K562 (cell line): ENCODE measurements around the gene CACNA1C. TPM values are rescaled to one million over a fixed set of nuclear protein-coding genes. Genes with fewer than 3 reads are reported as not detected.

ENCODE experiments used
- ATAC-seq: fragments of 200-7000 bp; cut with Tn5 transposase; 3 replicates; pipeline ENCODE4 v1.9.1; 2020; ENCODE audit warnings: moderate library complexity
- BruUV-seq: library from RNA; stranded (reverse); fragments of 400-500 nt; replicated peaks from 2 replicates; lab custom pipeline; 2021; lab: Mats Ljungman, UMichigan
- CTCF ChIA-PET: fragments of 300-600 bp; formaldehyde crosslinking; extraction: SDS; loops from one replicate; lab custom pipeline; 2021; ENCODE audit warnings: low intra/inter-chr PET ratio; lab: Yijun Ruan, JAX
- POLR2A ChIA-PET: fragments of 300-600, 350-650 bp; sonication (Branson Sonifier 250); formaldehyde crosslinking; extraction: SDS; loops from one replicate; lab custom pipeline; 2021; ENCODE audit warnings: antibody characterized with exemption, inconsistent platforms; lab: Yijun Ruan, JAX
- DNase-seq, 4 experiments: peaks; one replicate each; pipeline versions ENCODE4 v3.0.0 to v3.0.0-alpha.2; 2011 to 2018; ENCODE audit warnings: low spot score in 3 of 4, mixed read lengths in 3 of 4; ENCODE audit errors: extremely low read depth in 1 of 4
- FAIRE-seq: peaks from 2 replicates; lab custom pipeline; 2011; peaks lifted over from hg19 to GRCh38; lab: Jason Lieb, UNC
- H2AFZ ChIP-seq: 2 replicates; pipeline ENCODE4 v1.6.0; 2011; ENCODE audit warnings: low read depth, low read length, control low read depth, inconsistent platforms
- H3K27ac ChIP-seq: fragments of 200-600 bp; 3 replicates; pipeline ENCODE4 v1.8.0; 2011; ENCODE audit warnings: low read depth, mild to moderate bottlenecking, control low read depth, inconsistent platforms, low read length, moderate library complexity, mixed read lengths; ENCODE audit errors: extremely low read depth
- H3K27me3 ChIP-seq, 2 experiments: fragments of 300-600 bp in 1 of 2; 2 replicates in 1 of 2; 3 replicates in 1 of 2; pipeline versions ENCODE4 v1.6.0 to v1.8.0; 2011; ENCODE audit warnings: inconsistent platforms in 2 of 2, low read length in 2 of 2, mild to moderate bottlenecking in 1 of 2, mixed read lengths in 1 of 2, moderate library complexity in 1 of 2; ENCODE audit not compliant: control insufficient read depth in 2 of 2, insufficient read depth in 2 of 2
- H3K36me3 ChIP-seq: fragments of 300-600 bp; 3 replicates; pipeline ENCODE4 v1.8.0; 2011; ENCODE audit warnings: mild to moderate bottlenecking, low read length, inconsistent platforms; ENCODE audit not compliant: control insufficient read depth, insufficient read depth
- H3K4me1 ChIP-seq, 2 experiments: fragments of 200-600 bp in 1 of 2; replicated peaks in 1 of 2; 2 replicates in 1 of 2; 3 replicates in 1 of 2; pipeline versions ENCODE4 v1.5.1 to v1.8.0; 2011; ENCODE audit warnings: inconsistent platforms in 2 of 2, low read length in 2 of 2, mild to moderate bottlenecking in 1 of 2, mixed read lengths in 1 of 2, moderate library complexity in 1 of 2; ENCODE audit not compliant: control insufficient read depth in 2 of 2, insufficient read depth in 2 of 2
- H3K4me2 ChIP-seq: 2 replicates; pipeline ENCODE4 v1.6.1; 2011; ENCODE audit warnings: low read length, control low read depth, inconsistent platforms, mixed read lengths; ENCODE audit not compliant: insufficient read depth
- H3K4me3 ChIP-seq: fragments of 200-600 bp; sonication (generic), shearing (Covaris generic); 2 replicates; pipeline ENCODE4 v1.5.1; 2016; ENCODE audit warnings: control low read depth, inconsistent platforms
- H3K79me2 ChIP-seq: fragments of 200-600 bp; 3 replicates; pipeline ENCODE4 v1.8.0; 2011; ENCODE audit warnings: low read length, inconsistent platforms; ENCODE audit not compliant: control insufficient read depth, insufficient read depth
- H3K9ac ChIP-seq, 2 experiments: 2 replicates each; pipeline versions ENCODE4 v1.6.0 to v1.6.1; 2011; ENCODE audit warnings: low read depth in 2 of 2, low read length in 2 of 2, control low read depth in 1 of 2, inconsistent platforms in 1 of 2, mild to moderate bottlenecking in 1 of 2, mixed read lengths in 1 of 2; ENCODE audit not compliant: insufficient read depth in 1 of 2
- H3K9me1 ChIP-seq: one replicate; pipeline ENCODE4 v1.6.0; 2011; ENCODE audit warnings: inconsistent platforms, mild to moderate bottlenecking, low read length, moderate library complexity; ENCODE audit not compliant: control insufficient read depth, insufficient read depth
- H3K9me3 ChIP-seq: replicated peaks from 2 replicates; pipeline ENCODE4 v1.5.1; 2011; ENCODE audit warnings: low read depth, low read length, inconsistent platforms; ENCODE audit not compliant: control insufficient read depth, insufficient read depth
- H4K20me1 ChIP-seq: replicated peaks from 2 replicates; pipeline ENCODE4 v1.6.1; 2011; ENCODE audit warnings: low read length, inconsistent platforms, mixed read lengths; ENCODE audit not compliant: control insufficient read depth, insufficient read depth
- ATF7 ChIP-seq: fragments of 450-650 bp; IDR thresholded peaks from 2 replicates; pipeline ENCODE4 v1.7.1; 2014; ENCODE audit warnings: mild to moderate bottlenecking, moderate library complexity
- CTCF ChIP-seq, 3 experiments: IDR thresholded peaks in 2 of 3; conservative IDR thresholded peaks in 1 of 3; 2 replicates each; pipeline ENCODE4 v1.5.1; 2011 to 2012; ENCODE audit warnings: low read length in 3 of 3, mild to moderate bottlenecking in 3 of 3, control low read depth in 2 of 3, improper control_type of control experiment in 1 of 3, inconsistent platforms in 1 of 3, low read depth in 1 of 3, mixed read lengths in 1 of 3, moderate library complexity in 1 of 3; ENCODE audit not compliant: insufficient read depth in 2 of 3
- DPF2 ChIP-seq: fragments of 450-650 bp; IDR thresholded peaks from 2 replicates; pipeline ENCODE4 v1.6.1; 2016
- E2F8 ChIP-seq: fragments of 450-650 bp; IDR thresholded peaks from 2 replicates; pipeline ENCODE4 v1.7.1; 2018; ENCODE audit warnings: mild to moderate bottlenecking, low read depth; ENCODE audit not compliant: partially characterized antibody
- HDGF ChIP-seq: fragments of 450-650 bp; IDR thresholded peaks from 2 replicates; pipeline ENCODE4 v1.6.1; 2016
- KLF6 ChIP-seq: fragments of 250-450 bp; sonication (Bioruptor Pico); IDR thresholded peaks from 2 replicates; pipeline ENCODE4 v1.4.0; 2020; ENCODE audit warnings: mild to moderate bottlenecking, moderate library complexity, borderline replicate concordance
- NR3C1 ChIP-seq: sonication (generic); formaldehyde crosslinking; IDR thresholded peaks from 2 replicates; pipeline ENCODE4 v1.8.1; 2022; ENCODE audit warnings: missing genetic modification reagents
- WGBS: fragments of 100-300 bp; shearing (Covaris generic); methylation state at CpG from one replicate; pipeline ENCODE4 v1.1.6; 2016; ENCODE audit warnings: low coverage, mixed read lengths; ENCODE audit not compliant: insufficient coverage; ENCODE audit errors: missing lambda C conversion rate; 5-methylcytosine and 5-hydroxymethylcytosine counted together
- in situ Hi-C: fragments of 300-500 bp; cut with MboI; formaldehyde crosslinking; loops from 4 replicates; pipeline ENCODE4 v1.15.0; 2018; ENCODE audit warnings: inconsistent platforms, mixed read lengths
- intact Hi-C: fragments of 100-400 bp; cut with micrococcal nuclease; formaldehyde crosslinking; loops from 2 replicates; pipeline ENCODE4 v1.14.2; 2022
- polyA plus RNA-seq, 8 experiments: library from polyadenylated mRNA; depleted of rRNA in 4 of 8; stranded (reverse) in 5 of 8; unstranded in 3 of 8; fragments of >200 nt; fragmentation: Nextera tagmentation in 2 of 8; fragmentation: Illumina TruSeq in 1 of 8; extraction: Ambion mirVana in 2 of 8; extraction: Trizol in 1 of 8; gene quantifications; 2 replicates each; pipeline versions ENCODE4 v1.2.1 to v1.2.3, GENCODE V29; 2011 to 2014; ENCODE audit warnings: inconsistent platforms in 1 of 8, missing spikeins in 1 of 8
- total RNA-seq, 7 experiments: library from RNA; depleted of rRNA in 6 of 7; stranded (reverse); fragments of >200 nt in 6 of 7; fragmentation: Illumina TruSeq in 2 of 7; extraction: Trizol in 2 of 7; gene quantifications; 2 replicates each; pipeline versions ENCODE4 v1.2.1 to v1.2.3, GENCODE V29; 2011 to 2021; ENCODE audit warnings: low replicate concordance in 1 of 7

Gene CACNA1C
- total and polyA plus RNA-seq, 9 of the 15 experiments (the other 6 are each of a cell fraction or from before 2014, with no cell fraction given) = not detected

GRCh38 chr12:2733493-2734355 lies 680.9 kb downstream of the CACNA1C start:
- no peaks in the 10 kb centered on the region for H3K79me2 ChIP-seq
- in situ Hi-C loops (no loop called here), intact Hi-C loops (no loop called here)
- WGBS = 2% methylated on average over 13 of the region's 13 CpGs
- no peaks in the 10 kb centered on the region for H3K9me3 ChIP-seq
- H3K9me1 ChIP-seq = no peaks in the 10 kb centered on the region
- no peak for TF ChIP-seq HDGF
- TF ChIP-seq CTCF (IDR thresholded peaks at IDR 0.05 in 2 of 3, conservative IDR thresholded peaks at IDR 0.05 in 1 of 3; ENCODE audit: insufficient read depth in 2 of 3, low read depth in 1 of 3, low read length in 3 of 3) = 0 out of 6 replicates have a peak, but pooled peaks of 2 of the 3 experiments have one; percentile 5 to 6
- no peak for TF ChIP-seq DPF2
- no peak for TF ChIP-seq KLF6 (CRISPR knock-in tag)
- TF ChIP-seq NR3C1 (CRISPR knock-in tag) = no peak
- no peak for TF ChIP-seq E2F8
- TF ChIP-seq ATF7 = no peak
- H3K4me3 ChIP-seq = no peak overlapping the region
- ChIA-PET CTCF (no interaction called here), POLR2A (no interaction called here)
- no peak overlapping the region for H3K9ac ChIP-seq
- BruUV-seq = no TSS peak
- no peaks in the 10 kb centered on the region; the same call in 1 of the 2 replicates for H4K20me1 ChIP-seq
- H2AFZ ChIP-seq = no peak overlapping the region
- H3K27me3 ChIP-seq = peaks cover 0 to 16% of the 10 kb centered on the region in 2 experiments; a peak in 3 of 5 replicates
- DNase-seq (no peak), FAIRE-seq (no peak), ATAC-seq (no peak; the same call in 2 of the 3 replicates)
- H3K4me2 ChIP-seq = no peak overlapping the region
- H3K36me3 ChIP-seq = no peaks in the 10 kb centered on the region
- H3K27ac ChIP-seq = no peak overlapping the region
- H3K4me1 ChIP-seq = no peaks in the 10 kb centered on the region
